WTC11 (cell line): ENCODE data around the gene FAN1. TPM values are rescaled to one million over a fixed set of nuclear protein-coding genes. Genes with fewer than 3 reads are reported as not detected.
A peak's percentile ranks its signal among the peaks of the same experiment; 100 is the strongest.

Source experiments
- ATAC-seq: fragments of 200-7000 bp; cut with Tn5 transposase; 2 replicates; pipeline ENCODE4 v1.10.0; 2021; ENCODE audit warnings: mild to moderate bottlenecking, moderate library complexity
- CTCF ChIA-PET: fragments of 300-600 bp; sonication (Branson Sonifier 250); formaldehyde crosslinking; loops from one replicate; lab custom pipeline; 2021; ENCODE audit warnings: antibody characterized with exemption; lab: Charles Lee
- POLR2A ChIA-PET: fragments of 350-600 bp; sonication (Branson Sonifier 250); formaldehyde crosslinking; loops from one replicate; lab custom pipeline; 2021; ENCODE audit warnings: antibody characterized with exemption; lab: Charles Lee
- DNase-seq: peaks from one replicate; pipeline ENCODE4 v3.0.0; 2021; ENCODE audit warnings: low spot score
- H3K27ac Mint-ChIP-seq: 2 replicates; pipeline ENCODE4 v1.8.0; 2021; ENCODE audit warnings: mixed read lengths
- H3K27me3 Mint-ChIP-seq: 2 replicates; pipeline ENCODE4 v1.8.0; 2021; ENCODE audit warnings: low read depth, mild to moderate bottlenecking, moderate library complexity, mixed read lengths
- H3K36me3 Mint-ChIP-seq: 2 replicates; pipeline ENCODE4 v1.8.0; 2021; ENCODE audit warnings: mixed read lengths
- H3K4me1 Mint-ChIP-seq: 2 replicates; pipeline ENCODE4 v1.8.0; 2022; ENCODE audit warnings: mixed read lengths
- H3K4me3 Mint-ChIP-seq: 2 replicates; pipeline ENCODE4 v1.8.0; 2021; ENCODE audit warnings: mild to moderate bottlenecking, moderate library complexity, mixed read lengths
- H3K9me3 Mint-ChIP-seq: 2 replicates; pipeline ENCODE4 v1.8.0; 2021; ENCODE audit warnings: mixed read lengths
- ATF1 ChIP-seq: sonication (generic); formaldehyde crosslinking; IDR thresholded peaks from 2 replicates; pipeline ENCODE4 v1.8.1; 2023; ENCODE audit warnings: mild to moderate bottlenecking, moderate library complexity, missing genetic modification reagents
- EMX1 ChIP-seq: fragments of 250-450 bp; sonication (Bioruptor Pico); IDR thresholded peaks from 2 replicates; pipeline ENCODE4 v1.8.0; 2021; ENCODE audit warnings: mild to moderate bottlenecking
- FOXP1 ChIP-seq: sonication (generic); formaldehyde crosslinking; IDR thresholded peaks from 2 replicates; pipeline ENCODE4 v1.8.0; 2022; ENCODE audit warnings: missing genetic modification reagents, mild to moderate bottlenecking, moderate library complexity, borderline replicate concordance
- GTF2I ChIP-seq: fragments of 250-450 bp; sonication (Bioruptor Pico); conservative IDR thresholded peaks from 2 replicates; pipeline ENCODE4 v1.4.0; 2021; ENCODE audit warnings: mild to moderate bottlenecking
- JUN ChIP-seq: sonication (generic); formaldehyde crosslinking; IDR thresholded peaks from 2 replicates; pipeline ENCODE4 v1.8.0; 2023; ENCODE audit warnings: mild to moderate bottlenecking, missing genetic modification reagents
- NFATC4 ChIP-seq: fragments of 250-450 bp; sonication (Bioruptor Pico); IDR thresholded peaks from 2 replicates; pipeline ENCODE4 v1.9.0; 2021; ENCODE audit warnings: mild to moderate bottlenecking
- TEAD1 ChIP-seq: sonication (generic); formaldehyde crosslinking; IDR thresholded peaks from 2 replicates; pipeline ENCODE4 v1.8.0; 2022; ENCODE audit warnings: mild to moderate bottlenecking, missing genetic modification reagents
- TEAD4 ChIP-seq: sonication (generic); formaldehyde crosslinking; IDR thresholded peaks from 2 replicates; pipeline ENCODE4 v1.8.0; 2022; ENCODE audit warnings: mild to moderate bottlenecking, missing genetic modification reagents
- ZNF138 ChIP-seq: sonication (generic); formaldehyde crosslinking; conservative IDR thresholded peaks from 2 replicates; pipeline ENCODE4 v1.8.1; 2022; ENCODE audit warnings: mild to moderate bottlenecking, moderate library complexity, missing genetic modification reagents
- ZNF416 ChIP-seq: fragments of 250-450 bp; sonication (Bioruptor Pico); IDR thresholded peaks from 2 replicates; pipeline ENCODE4 v1.9.0; 2021; ENCODE audit warnings: mild to moderate bottlenecking, inconsistent platforms
- ZNF671 ChIP-seq: fragments of 250-450 bp; sonication (Bioruptor Pico); IDR thresholded peaks from 2 replicates; pipeline ENCODE4 v1.8.0; 2021; ENCODE audit warnings: mild to moderate bottlenecking
- total RNA-seq: library from RNA; stranded (reverse); gene quantifications from 3 replicates; pipeline ENCODE4 v1.2.3, GENCODE V29; 2021
- TF ChIP-seq, protein P1 (sequence below): sonication (generic); formaldehyde crosslinking; IDR thresholded peaks from 2 replicates; pipeline ENCODE4 v1.8.1; 2023; ENCODE audit warnings: mild to moderate bottlenecking, missing genetic modification reagents, moderate library complexity
- TF ChIP-seq, protein P2 (sequence below): sonication (generic); formaldehyde crosslinking; IDR thresholded peaks from 2 replicates; pipeline ENCODE4 v1.8.0; 2022; ENCODE audit warnings: mild to moderate bottlenecking, missing genetic modification reagents
- TF ChIP-seq, protein P3 (sequence below): sonication (generic); formaldehyde crosslinking; IDR thresholded peaks from 2 replicates; pipeline ENCODE4 v1.8.0; 2022; ENCODE audit warnings: mild to moderate bottlenecking, missing genetic modification reagents

Gene FAN1
- total RNA-seq, 1 experiment from 2014 or later, result 22.8 TPM

DNA sequence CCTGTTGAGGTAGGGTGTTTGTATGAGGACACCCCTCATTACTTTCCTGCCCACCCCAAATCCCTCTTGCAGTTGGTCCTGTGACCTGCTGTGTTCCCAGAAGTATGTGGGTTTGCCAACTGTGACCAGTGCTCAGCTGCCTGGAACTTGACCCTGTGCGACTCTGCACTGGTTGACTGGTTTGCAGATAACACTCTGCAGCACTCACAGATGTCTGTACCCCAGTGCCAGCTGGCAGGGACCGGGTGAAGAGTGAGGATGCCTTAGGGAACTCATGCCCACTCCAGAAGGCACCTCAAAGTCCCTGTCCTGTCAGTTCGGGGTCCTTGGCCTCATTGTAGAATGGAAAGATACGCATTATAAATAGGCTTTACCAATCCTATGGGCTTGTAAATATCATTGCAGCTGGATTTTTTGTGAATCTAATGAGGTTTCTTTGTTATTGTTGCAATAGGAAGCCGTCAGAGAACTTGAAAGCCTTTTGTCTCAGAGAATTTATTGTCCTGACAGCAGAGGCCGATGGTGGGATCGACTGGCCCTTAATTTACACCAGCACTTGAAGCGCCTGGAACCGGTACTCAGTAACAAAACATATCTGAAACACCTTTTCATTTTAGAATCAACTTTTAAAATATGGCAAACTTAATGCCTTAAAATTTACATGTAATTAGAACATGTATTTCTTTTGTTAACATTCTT lies 18.2 kb downstream of the FAN1 start:
- TF ChIP-seq TEAD1 (no peak), FOXP1 (no peak), GTF2I (CRISPR knock-in tag) (no peak), NFATC4 (CRISPR knock-in tag) (no peak), TEAD4 (CRISPR knock-in tag) (0 out of 2 replicates have a peak, but pooled peaks have one; percentile 35)
- H3K27ac Mint-ChIP-seq, result peak overlapping the region; percentile 97
- H3K36me3 Mint-ChIP-seq, result peaks cover 62% of the 10 kb centered on the region
- DNase-seq (no peak), ATAC-seq (peak; percentile 51)
- H3K9me3 Mint-ChIP-seq, result no peaks in the 10 kb centered on the region
- ChIA-PET POLR2A (interaction anchor here (0.9 kb wide), 1 partner anchor 179 kb away, joined by 3 read pairs; the partner anchor contains the start of gene TRPM1), CTCF (interaction anchor here (1.4 to 2.5 kb wide), 4 partner anchors 18 to 275 kb away, joined by 3 to 17 read pairs (median 6); partner anchors contain the start of gene FAN1)
- no peaks in the 10 kb centered on the region for H3K27me3 Mint-ChIP-seq
- H3K4me3 Mint-ChIP-seq, result peak overlapping the region; percentile 44
- peaks cover 37% of the 10 kb centered on the region for H3K4me1 Mint-ChIP-seq

DNA sequence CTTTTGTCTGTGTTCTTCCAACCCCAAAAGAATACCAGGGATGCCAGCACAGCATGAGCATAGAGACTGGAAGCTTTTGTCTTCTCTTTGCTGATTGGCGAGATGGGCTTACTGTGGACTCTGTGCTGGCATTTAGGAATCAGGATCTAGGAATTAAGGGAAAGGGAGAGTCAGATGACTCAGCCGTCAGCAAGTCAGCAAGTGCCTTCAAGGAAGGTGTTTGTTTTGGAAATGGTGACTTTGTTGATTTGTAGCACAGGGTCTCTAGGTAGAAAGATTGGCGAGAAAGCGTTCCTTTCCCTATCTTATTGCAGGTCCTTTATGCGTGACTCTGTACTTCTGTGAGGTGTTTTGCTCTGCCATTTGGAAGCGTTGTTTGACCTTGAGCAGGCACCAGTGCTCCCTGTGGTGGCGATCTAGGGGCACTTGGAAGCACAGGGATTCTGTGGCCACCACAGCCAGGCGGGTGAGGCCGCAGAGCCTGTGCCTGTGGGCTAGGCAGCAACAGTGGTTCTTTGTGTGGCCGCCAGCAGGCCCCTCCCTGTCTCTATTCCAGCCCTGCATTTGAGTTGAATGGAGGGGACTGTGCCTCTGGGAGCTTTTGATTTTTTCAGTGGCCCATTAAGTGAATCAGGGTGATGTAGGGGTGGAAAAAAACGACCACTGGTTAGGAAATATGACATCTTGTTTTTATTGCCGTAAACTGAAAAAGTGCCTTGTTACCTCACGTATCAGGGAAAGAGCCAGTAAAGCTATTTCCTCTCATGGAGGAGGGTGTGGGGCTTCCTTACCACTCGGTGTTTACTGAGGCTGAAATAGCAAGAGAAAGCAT lies 19.0 kb downstream of the FAN1 start:
- no peaks in the 10 kb centered on the region for H3K27me3 Mint-ChIP-seq
- ChIA-PET POLR2A (interaction anchor here (0.6 to 0.9 kb wide), 2 partner anchors 18 to 179 kb away, joined by 3 read pairs; partner anchors contain the start of gene TRPM1), CTCF (interaction anchor here (1.1 to 2.5 kb wide), 5 partner anchors 19 to 275 kb away, joined by 3 to 17 read pairs (median 6); partner anchors contain the start of gene FAN1)
- peak overlapping the region; percentile 97 for H3K27ac Mint-ChIP-seq
- H3K4me3 Mint-ChIP-seq, result peak overlapping the region; percentile 8; the same call in 1 of the 2 replicates
- peaks cover 37% of the 10 kb centered on the region for H3K4me1 Mint-ChIP-seq
- H3K9me3 Mint-ChIP-seq, result no peaks in the 10 kb centered on the region
- ATAC-seq, result peak; percentile 93
- DNase-seq, result peak; percentile 40
- H3K36me3 Mint-ChIP-seq, result peaks cover 63% of the 10 kb centered on the region
- TF ChIP-seq FOXP1 (no peak), ATF1 (CRISPR knock-in tag) (no peak), ZNF138 (CRISPR knock-in tag) (no peak), ZNF416 (CRISPR knock-in tag) (no peak), EMX1 (CRISPR knock-in tag) (no peak), JUN (CRISPR knock-in tag) (no peak)
- TF ChIP-seq, protein P1, sequence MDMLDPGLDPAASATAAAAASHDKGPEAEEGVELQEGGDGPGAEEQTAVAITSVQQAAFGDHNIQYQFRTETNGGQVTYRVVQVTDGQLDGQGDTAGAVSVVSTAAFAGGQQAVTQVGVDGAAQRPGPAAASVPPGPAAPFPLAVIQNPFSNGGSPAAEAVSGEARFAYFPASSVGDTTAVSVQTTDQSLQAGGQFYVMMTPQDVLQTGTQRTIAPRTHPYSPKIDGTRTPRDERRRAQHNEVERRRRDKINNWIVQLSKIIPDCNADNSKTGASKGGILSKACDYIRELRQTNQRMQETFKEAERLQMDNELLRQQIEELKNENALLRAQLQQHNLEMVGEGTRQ, result 0 out of 2 replicates have a peak, but pooled peaks have one; percentile 25
- TF ChIP-seq, protein P2, sequence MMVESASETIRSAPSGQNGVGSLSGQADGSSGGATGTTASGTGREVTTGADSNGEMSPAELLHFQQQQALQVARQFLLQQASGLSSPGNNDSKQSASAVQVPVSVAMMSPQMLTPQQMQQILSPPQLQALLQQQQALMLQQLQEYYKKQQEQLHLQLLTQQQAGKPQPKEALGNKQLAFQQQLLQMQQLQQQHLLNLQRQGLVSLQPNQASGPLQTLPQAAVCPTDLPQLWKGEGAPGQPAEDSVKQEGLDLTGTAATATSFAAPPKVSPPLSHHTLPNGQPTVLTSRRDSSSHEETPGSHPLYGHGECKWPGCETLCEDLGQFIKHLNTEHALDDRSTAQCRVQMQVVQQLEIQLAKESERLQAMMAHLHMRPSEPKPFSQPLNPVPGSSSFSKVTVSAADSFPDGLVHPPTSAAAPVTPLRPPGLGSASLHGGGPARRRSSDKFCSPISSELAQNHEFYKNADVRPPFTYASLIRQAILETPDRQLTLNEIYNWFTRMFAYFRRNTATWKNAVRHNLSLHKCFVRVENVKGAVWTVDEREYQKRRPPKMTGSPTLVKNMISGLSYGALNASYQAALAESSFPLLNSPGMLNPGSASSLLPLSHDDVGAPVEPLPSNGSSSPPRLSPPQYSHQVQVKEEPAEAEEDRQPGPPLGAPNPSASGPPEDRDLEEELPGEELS, result no peak
- TF ChIP-seq, all 79 proteins: peak for 1

DNA sequence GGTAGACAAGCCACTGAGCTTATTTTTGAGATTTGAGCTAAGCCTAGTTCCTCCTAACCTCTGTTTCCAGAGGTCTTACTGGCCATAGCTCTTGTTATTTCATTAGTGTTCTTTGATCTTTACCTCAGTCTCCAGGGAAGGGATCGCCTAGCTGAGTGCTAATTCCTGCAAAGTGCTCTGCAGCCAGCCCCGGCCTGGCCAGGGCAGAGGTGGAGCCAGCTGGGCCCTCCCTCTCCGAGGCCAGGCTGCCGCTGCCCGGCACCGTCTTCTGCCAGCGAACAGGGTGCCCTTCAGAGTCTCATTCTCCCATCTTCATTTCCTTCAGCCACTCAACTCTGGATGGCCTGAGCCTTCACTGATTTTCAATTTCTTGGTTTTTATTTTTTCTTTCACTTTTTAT lies 19.7 kb downstream of the FAN1 start:
- H3K36me3 Mint-ChIP-seq, result peaks cover 58% of the 10 kb centered on the region
- H3K27me3 Mint-ChIP-seq, result no peaks in the 10 kb centered on the region
- H3K9me3 Mint-ChIP-seq, result no peaks in the 10 kb centered on the region
- peaks cover 37% of the 10 kb centered on the region for H3K4me1 Mint-ChIP-seq
- no peak overlapping the region for H3K4me3 Mint-ChIP-seq
- TF ChIP-seq, protein P3, sequence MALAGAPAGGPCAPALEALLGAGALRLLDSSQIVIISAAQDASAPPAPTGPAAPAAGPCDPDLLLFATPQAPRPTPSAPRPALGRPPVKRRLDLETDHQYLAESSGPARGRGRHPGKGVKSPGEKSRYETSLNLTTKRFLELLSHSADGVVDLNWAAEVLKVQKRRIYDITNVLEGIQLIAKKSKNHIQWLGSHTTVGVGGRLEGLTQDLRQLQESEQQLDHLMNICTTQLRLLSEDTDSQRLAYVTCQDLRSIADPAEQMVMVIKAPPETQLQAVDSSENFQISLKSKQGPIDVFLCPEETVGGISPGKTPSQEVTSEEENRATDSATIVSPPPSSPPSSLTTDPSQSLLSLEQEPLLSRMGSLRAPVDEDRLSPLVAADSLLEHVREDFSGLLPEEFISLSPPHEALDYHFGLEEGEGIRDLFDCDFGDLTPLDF (CRISPR knock-in tag), result no peak
- no peak for TF ChIP-seq ZNF671
- ATAC-seq, result no peak
- DNase-seq, result no peak
- ChIA-PET CTCF (interaction anchor here (1.1 to 2.5 kb wide), 4 partner anchors 19 to 274 kb away, joined by 3 to 17 read pairs (median 4); partner anchors contain the start of gene FAN1), POLR2A (interaction anchor here (0.6 kb wide), 1 partner anchor 19 kb away, joined by 3 read pairs; no protein-coding TSS in a partner anchor)
- peak overlapping the region; percentile 97 for H3K27ac Mint-ChIP-seq
